ENCODE data around the gene CABS1.

The CABS1 gene

DNA sequence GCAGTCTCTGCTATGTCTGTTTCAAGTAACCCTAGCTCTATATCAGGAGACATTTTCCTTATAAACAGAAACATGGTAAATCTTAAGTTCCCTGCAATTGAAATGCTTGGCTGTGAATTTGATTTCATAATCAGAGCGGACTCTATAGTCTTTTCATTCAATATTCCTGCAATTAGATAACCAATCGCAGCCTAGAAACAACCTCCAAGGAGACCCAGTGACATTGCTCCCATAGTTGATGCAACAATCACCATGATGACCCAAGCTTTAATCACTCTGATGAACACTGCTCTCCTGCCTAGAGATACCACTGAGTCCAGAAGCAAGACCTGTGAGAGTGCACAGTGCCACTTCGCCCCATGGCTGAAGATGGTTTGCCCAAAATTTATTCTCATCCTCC, at the start of gene CABS1:
Gene CABS1, plus strand, starts transcription at position 301 of the 400 bp plus-strand sequence. Its CDS starts 59 bp downstream, at position 360.
- TF ChIP-seq, protein P1, sequence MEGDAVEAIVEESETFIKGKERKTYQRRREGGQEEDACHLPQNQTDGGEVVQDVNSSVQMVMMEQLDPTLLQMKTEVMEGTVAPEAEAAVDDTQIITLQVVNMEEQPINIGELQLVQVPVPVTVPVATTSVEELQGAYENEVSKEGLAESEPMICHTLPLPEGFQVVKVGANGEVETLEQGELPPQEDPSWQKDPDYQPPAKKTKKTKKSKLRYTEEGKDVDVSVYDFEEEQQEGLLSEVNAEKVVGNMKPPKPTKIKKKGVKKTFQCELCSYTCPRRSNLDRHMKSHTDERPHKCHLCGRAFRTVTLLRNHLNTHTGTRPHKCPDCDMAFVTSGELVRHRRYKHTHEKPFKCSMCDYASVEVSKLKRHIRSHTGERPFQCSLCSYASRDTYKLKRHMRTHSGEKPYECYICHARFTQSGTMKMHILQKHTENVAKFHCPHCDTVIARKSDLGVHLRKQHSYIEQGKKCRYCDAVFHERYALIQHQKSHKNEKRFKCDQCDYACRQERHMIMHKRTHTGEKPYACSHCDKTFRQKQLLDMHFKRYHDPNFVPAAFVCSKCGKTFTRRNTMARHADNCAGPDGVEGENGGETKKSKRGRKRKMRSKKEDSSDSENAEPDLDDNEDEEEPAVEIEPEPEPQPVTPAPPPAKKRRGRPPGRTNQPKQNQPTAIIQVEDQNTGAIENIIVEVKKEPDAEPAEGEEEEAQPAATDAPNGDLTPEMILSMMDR (IDR thresholded peaks at IDR 0.05; ENCODE audit: low read length, missing control alignments) = no peak
- H3K4me3 ChIP-seq (replicated peaks; ENCODE audit: low read depth, low read length) = no peak within 1 kb of the TSS
- no peak for DNase-seq (ENCODE audit: low read depth)

DNA sequence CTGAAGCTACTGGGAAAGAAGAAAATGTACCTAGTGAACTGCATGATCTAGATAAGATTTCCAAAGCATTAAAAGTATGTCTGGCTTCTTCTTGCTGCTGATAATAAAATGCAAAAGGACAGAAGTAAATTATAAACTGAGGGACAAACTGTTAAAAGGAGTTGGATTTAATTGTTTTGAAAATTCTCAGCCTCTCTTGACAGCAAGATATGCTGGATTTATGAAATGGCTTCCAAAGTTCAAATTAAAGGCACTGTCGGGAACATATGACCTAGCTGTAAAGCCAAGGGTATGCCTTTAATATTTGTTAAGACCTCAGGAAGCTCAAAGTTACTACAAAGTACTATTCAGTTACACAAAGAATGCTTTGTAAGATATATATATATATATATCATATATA, 46.1 kb upstream of the CABS1 start:
- no peak overlapping the region for H3K4me3 ChIP-seq (replicated peaks; ENCODE audit: low read depth, low read length)
- DNase-seq (ENCODE audit: low read depth) = no peak
- TF ChIP-seq, protein P1 (IDR thresholded peaks at IDR 0.05; ENCODE audit: low read length, missing control alignments) = no peak

DNA sequence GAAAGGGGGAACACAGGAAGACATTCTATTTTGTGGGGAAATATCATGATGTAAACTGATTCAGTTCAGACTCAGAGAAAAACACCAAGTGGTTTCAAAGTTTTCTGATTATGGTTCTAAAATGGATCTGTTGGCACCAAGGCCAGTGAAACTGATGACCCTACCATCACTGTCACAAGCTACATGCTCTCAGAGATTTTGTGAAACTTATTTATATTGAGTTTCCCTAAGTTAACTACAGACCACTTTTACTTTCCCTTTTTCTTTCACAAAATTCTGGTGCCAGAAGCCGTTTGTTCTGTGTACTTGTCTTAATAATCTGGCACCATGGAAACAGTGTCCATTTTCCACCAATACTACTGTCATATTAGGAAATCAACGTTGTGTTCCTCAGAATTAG, 43.4 kb upstream of the CABS1 start:
- H3K4me3 ChIP-seq (replicated peaks; ENCODE audit: low read depth, low read length) = no peak overlapping the region
- no peak for DNase-seq (ENCODE audit: low read depth)
- TF ChIP-seq, protein P1 (IDR thresholded peaks at IDR 0.05; ENCODE audit: low read length, missing control alignments) = no peak

DNA sequence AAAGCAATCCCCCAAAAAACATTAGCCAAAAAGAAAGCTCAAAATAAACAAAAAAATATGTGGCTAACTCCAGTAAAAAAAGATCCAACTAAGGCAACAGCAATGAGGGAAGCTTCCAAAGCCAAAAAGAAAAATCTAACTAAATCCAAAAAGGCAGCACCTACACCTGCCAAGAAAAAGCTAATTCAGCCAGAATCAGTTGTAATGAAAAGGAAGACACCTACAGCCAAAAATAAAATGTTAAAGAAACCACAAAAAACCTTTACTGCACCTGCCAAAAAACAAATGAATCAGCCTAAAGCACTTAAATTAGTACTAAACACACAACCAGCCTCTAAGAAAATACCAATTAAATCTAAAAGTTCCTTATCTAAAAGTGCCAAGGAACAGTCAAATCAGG, 37.2 kb upstream of the CABS1 start:
- TF ChIP-seq, protein P1 (IDR thresholded peaks at IDR 0.05; ENCODE audit: low read length, missing control alignments) = no peak
- H3K4me3 ChIP-seq (replicated peaks; ENCODE audit: low read depth, low read length) = no peak overlapping the region
- DNase-seq (ENCODE audit: low read depth) = no peak

DNA sequence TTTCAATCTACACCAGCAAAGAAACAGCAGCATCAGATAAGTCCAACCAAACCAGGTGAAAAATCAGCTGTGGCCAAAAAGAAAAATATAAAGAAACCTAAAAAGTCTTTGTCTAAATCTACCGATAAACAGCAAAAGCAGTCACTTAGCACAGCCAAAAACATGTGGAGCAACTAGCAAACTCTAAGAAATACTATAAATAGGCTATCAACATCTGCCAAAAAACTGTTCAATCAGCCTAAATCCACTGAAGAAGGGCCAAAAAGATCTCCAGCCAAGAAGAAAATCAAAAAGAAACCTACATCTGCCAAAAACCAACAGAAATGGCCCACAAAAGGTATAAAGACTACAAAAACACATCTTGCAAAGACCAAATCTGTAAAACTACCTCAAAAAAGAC, 36.7 kb upstream of the CABS1 start:
- H3K4me3 ChIP-seq (replicated peaks; ENCODE audit: low read depth, low read length) = no peak overlapping the region
- TF ChIP-seq, protein P1 (IDR thresholded peaks at IDR 0.05; ENCODE audit: low read length, missing control alignments) = no peak
- DNase-seq (ENCODE audit: low read depth) = no peak

DNA sequence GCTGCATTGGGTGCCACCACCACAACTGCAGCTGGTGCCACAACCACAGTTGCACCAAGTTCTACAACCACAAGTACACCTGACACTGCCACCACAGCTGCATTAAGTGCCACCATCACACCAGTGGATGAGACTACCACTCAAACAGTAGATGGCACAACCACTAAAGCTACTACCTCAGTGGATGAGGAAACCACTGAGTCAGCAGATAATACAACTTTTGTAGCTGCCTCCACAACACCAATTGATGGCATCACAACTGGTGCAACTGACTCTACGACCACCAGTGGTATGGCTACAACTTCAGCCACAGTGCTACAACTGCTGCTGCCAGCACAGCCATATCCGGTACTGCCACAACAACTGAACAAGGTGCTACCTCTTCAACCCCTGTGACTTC, 35.1 kb upstream of the CABS1 start:
- no peak for DNase-seq (ENCODE audit: low read depth)
- H3K4me3 ChIP-seq (replicated peaks; ENCODE audit: low read depth, low read length) = no peak overlapping the region
- TF ChIP-seq, protein P1 (IDR thresholded peaks at IDR 0.05; ENCODE audit: low read length, missing control alignments) = no peak

DNA sequence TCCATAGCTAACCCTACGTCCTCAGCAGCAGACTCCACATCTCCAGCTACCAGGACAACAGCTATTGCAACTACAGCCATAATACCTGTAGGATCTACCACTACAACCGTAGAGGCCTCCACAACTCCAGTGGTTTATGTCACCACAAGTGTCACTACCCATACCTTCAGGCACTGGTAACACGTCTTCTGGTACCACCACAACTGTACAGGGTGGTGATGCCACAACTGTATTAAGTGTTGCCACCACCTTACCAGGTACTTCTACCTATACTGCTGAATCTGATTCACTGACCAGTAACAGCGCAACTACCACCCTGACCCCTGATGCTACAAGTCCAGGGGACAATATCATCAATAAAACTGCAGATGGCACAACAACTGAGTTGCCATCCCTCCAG, 34.6 kb upstream of the CABS1 start:
- DNase-seq (ENCODE audit: low read depth) = no peak
- no peak overlapping the region for H3K4me3 ChIP-seq (replicated peaks; ENCODE audit: low read depth, low read length)
- TF ChIP-seq, protein P1 (IDR thresholded peaks at IDR 0.05; ENCODE audit: low read length, missing control alignments) = no peak
